A549 (cell line): ENCODE data around the gene XYLT1. TPM values are rescaled to one million over a fixed set of nuclear protein-coding genes. Genes with fewer than 3 reads are reported as not detected.

Experiments used
- ATAC-seq, 2 experiments: fragments of 200-7000 bp in 1 of 2; fragments of >200 bp in 1 of 2; cut with Nextera tagmentation in 1 of 2; cut with Tn5 transposase in 1 of 2; 3 replicates each; pipeline versions ENCODE4 v1.8.0 to v1.9.1; 2018 to 2020; ENCODE audit warnings: mild to moderate bottlenecking in 1 of 2, moderate library complexity in 1 of 2
- CTCF ChIA-PET: fragments of 300-600 bp; sonication (Branson Sonifier 250); formaldehyde crosslinking; extraction: SDS; loops from one replicate; lab custom pipeline; 2021; ENCODE audit warnings: antibody characterized with exemption, inconsistent platforms; lab: Yijun Ruan, JAX
- POLR2A ChIA-PET: fragments of 350-600 bp; formaldehyde crosslinking; extraction: SDS; loops from one replicate; lab custom pipeline; 2021; ENCODE audit warnings: antibody characterized with exemption, inconsistent platforms; lab: Yijun Ruan, JAX
- DNase-seq, 2 experiments: peaks; one replicate each; pipeline versions ENCODE4 v3.0.0 to v3.0.0-alpha.2; 2011 to 2016; ENCODE audit warnings: low read depth in 1 of 2, low spot score in 1 of 2
- FAIRE-seq: peaks from 2 replicates; lab custom pipeline; 2011; peaks lifted over from hg19 to GRCh38; lab: Jason Lieb, UNC
- H3K27ac ChIP-seq, 2 experiments: fragments of >200 bp; sonication (Bioruptor Twin); formaldehyde crosslinking; 3 replicates each; pipeline ENCODE4 v1.5.1; 2016 to 2017
- H3K4me1 ChIP-seq: fragments of >200 bp; sonication (Bioruptor Twin); formaldehyde crosslinking; 3 replicates; pipeline ENCODE4 v1.6.1; 2016
- H3K4me2 ChIP-seq: fragments of >200 bp; sonication (Bioruptor Twin); formaldehyde crosslinking; 3 replicates; pipeline ENCODE4 v1.6.1; 2016
- H3K4me3 ChIP-seq: fragments of >200 bp; sonication (Bioruptor Twin); formaldehyde crosslinking; 3 replicates; pipeline ENCODE4 v1.5.1; 2016
- H3K9me3 ChIP-seq: fragments of >200 bp; sonication (Bioruptor Twin); formaldehyde crosslinking; 3 replicates; pipeline ENCODE4 v1.6.1; 2016
- CBX2 ChIP-seq: fragments of 200-600 bp; sonication (generic); IDR thresholded peaks from 2 replicates; pipeline ENCODE4 v1.6.1; 2016; ENCODE audit warnings: low read depth, mild to moderate bottlenecking, borderline replicate concordance
- HEYL ChIP-seq: fragments of 250-450 bp; sonication (Bioruptor Pico); IDR thresholded peaks from 2 replicates; pipeline ENCODE4 v1.8.0; 2021; ENCODE audit warnings: mild to moderate bottlenecking, moderate library complexity
- HOXA7 ChIP-seq: fragments of 250-450 bp; sonication (Bioruptor Pico); IDR thresholded peaks from 2 replicates; pipeline ENCODE4 v1.5.0; 2020; ENCODE audit warnings: mild to moderate bottlenecking, moderate library complexity
- HOXB13 ChIP-seq: fragments of 250-450 bp; sonication (Bioruptor Pico); IDR thresholded peaks from 2 replicates; pipeline ENCODE4 v1.5.0; 2020; ENCODE audit warnings: low read depth, mild to moderate bottlenecking, moderate library complexity
- KDM1A ChIP-seq: fragments of 200-600 bp; sonication (generic); IDR thresholded peaks from 2 replicates; pipeline ENCODE4 v1.6.1; 2016; ENCODE audit warnings: low read depth, mild to moderate bottlenecking
- MAFK ChIP-seq: fragments of 450-650 bp; IDR thresholded peaks from 2 replicates; pipeline ENCODE4 v1.6.1; 2014; ENCODE audit not compliant: partially characterized antibody
- MAZ ChIP-seq: fragments of 150-350 bp; IDR thresholded peaks from 2 replicates; pipeline ENCODE4 v1.6.1; 2014; ENCODE audit warnings: antibody characterized with exemption, low read depth, low read length, borderline replicate concordance
- NPAS2 ChIP-seq: fragments of 250-450 bp; sonication (Bioruptor Pico); IDR thresholded peaks from 2 replicates; pipeline ENCODE4 v1.8.0; 2022; ENCODE audit warnings: mild to moderate bottlenecking, moderate library complexity, borderline replicate concordance
- NR3C1 ChIP-seq: fragments of >200 bp; sonication (Bioruptor Twin); formaldehyde crosslinking; IDR thresholded peaks from 3 replicates; pipeline ENCODE4 v1.6.1; 2017
- PHF8 ChIP-seq: fragments of 200-600 bp; sonication (generic); IDR thresholded peaks from 2 replicates; pipeline ENCODE4 v1.6.1; 2016; ENCODE audit warnings: low read depth, mild to moderate bottlenecking, antibody characterized with exemption, moderate library complexity, borderline replicate concordance
- POLR2AphosphoS2 ChIP-seq: conservative IDR thresholded peaks from 2 replicates; pipeline ENCODE4 v1.6.1; 2012; ENCODE audit warnings: low read length, improper control_type of control experiment, inconsistent platforms
- RFX5 ChIP-seq: fragments of 450-650 bp; IDR thresholded peaks from 2 replicates; pipeline ENCODE4 v1.7.1; 2014; ENCODE audit warnings: antibody characterized with exemption, mild to moderate bottlenecking, moderate library complexity
- SREBF2 ChIP-seq: fragments of 450-650 bp; IDR thresholded peaks from 2 replicates; pipeline ENCODE4 v1.6.1; 2014; ENCODE audit warnings: mild to moderate bottlenecking, moderate library complexity
- WGBS: methylation state at CpG from one replicate; pipeline ENCODE4 v1.1.6; 2017; ENCODE audit errors: missing lambda C conversion rate; 5-methylcytosine and 5-hydroxymethylcytosine counted together
- polyA plus RNA-seq, 4 experiments: library from polyadenylated mRNA; depleted of rRNA in 3 of 4; stranded (reverse); fragments of >200 nt; fragmentation: RNase III in 1 of 4; extraction: RNeasy Plus Mini Kit Qiagen cat#74134 plus additional on column Dnase treatment in 1 of 4; gene quantifications; 2 replicates in 3 of 4; 3 replicates in 1 of 4; pipeline ENCODE4 v1.2.3, GENCODE V29; 2011 to 2017
- TF ChIP-seq, protein P1 (sequence below): fragments of >200 bp; sonication (Bioruptor Twin); formaldehyde crosslinking; IDR thresholded peaks from 2 replicates; pipeline ENCODE4 v1.6.1; 2016
- TF ChIP-seq, protein P2 (sequence below): fragments of 200-600 bp; sonication (generic); IDR thresholded peaks from 2 replicates; pipeline ENCODE4 v1.6.1; 2016; ENCODE audit warnings: antibody characterized with exemption, mild to moderate bottlenecking, moderate library complexity
- TF ChIP-seq, protein P3 (sequence below): fragments of 250-450 bp; sonication (Bioruptor Pico); IDR thresholded peaks from 2 replicates; pipeline ENCODE4 v1.5.0; 2021; ENCODE audit warnings: mild to moderate bottlenecking, moderate library complexity, borderline replicate concordance
- TF ChIP-seq, protein P4 (sequence below): fragments of 150-350 bp; IDR thresholded peaks from 2 replicates; pipeline ENCODE4 v1.6.1; 2014; ENCODE audit warnings: low read depth, mild to moderate bottlenecking, low read length
- TF ChIP-seq, protein P5 (sequence below): fragments of 250-450 bp; sonication (Bioruptor Pico); IDR thresholded peaks from 2 replicates; pipeline ENCODE4 v1.5.0; 2020; ENCODE audit warnings: low read depth, mild to moderate bottlenecking, moderate library complexity

Gene XYLT1
- polyA plus RNA-seq, 2 of the 4 experiments (the other 2 are of a cell fraction): 0.78 to 0.88 TPM

DNA sequence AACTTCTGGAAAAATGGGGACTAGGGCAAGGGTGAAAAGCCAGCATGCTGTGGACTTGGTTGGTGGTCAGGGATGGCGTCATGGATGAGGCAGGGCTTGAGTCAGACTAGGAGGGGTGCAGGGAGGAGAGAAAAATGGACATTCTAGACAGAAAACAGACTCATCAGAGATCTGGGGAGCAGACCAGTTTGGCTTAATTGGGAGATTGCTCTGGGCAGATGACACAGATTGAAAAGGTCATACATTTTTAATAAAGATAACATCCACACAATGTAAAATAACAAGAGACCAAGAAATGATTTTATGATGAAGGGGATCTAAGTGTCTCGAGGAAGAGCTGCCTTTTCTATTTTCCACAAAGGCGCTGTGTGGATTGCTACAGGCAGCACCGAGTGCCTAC is 326.3 kb downstream of the XYLT1 start:
- H3K4me3 ChIP-seq: no peak overlapping the region
- H3K9me3 ChIP-seq: peaks cover 3% of the 10 kb centered on the region; the same call in 1 of the 3 replicates
- TF ChIP-seq PHF8: no peak
- no peak for TF ChIP-seq MAFK
- TF ChIP-seq HEYL (CRISPR knock-in tag): no peak
- TF ChIP-seq HOXB13 (CRISPR knock-in tag): no peak
- TF ChIP-seq, protein P1, sequence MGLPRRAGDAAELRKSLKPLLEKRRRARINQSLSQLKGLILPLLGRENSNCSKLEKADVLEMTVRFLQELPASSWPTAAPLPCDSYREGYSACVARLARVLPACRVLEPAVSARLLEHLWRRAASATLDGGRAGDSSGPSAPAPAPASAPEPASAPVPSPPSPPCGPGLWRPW: no peak
- TF ChIP-seq POLR2AphosphoS2: no peak
- TF ChIP-seq NR3C1: no peak
- no peak for TF ChIP-seq CBX2
- TF ChIP-seq, protein P2, sequence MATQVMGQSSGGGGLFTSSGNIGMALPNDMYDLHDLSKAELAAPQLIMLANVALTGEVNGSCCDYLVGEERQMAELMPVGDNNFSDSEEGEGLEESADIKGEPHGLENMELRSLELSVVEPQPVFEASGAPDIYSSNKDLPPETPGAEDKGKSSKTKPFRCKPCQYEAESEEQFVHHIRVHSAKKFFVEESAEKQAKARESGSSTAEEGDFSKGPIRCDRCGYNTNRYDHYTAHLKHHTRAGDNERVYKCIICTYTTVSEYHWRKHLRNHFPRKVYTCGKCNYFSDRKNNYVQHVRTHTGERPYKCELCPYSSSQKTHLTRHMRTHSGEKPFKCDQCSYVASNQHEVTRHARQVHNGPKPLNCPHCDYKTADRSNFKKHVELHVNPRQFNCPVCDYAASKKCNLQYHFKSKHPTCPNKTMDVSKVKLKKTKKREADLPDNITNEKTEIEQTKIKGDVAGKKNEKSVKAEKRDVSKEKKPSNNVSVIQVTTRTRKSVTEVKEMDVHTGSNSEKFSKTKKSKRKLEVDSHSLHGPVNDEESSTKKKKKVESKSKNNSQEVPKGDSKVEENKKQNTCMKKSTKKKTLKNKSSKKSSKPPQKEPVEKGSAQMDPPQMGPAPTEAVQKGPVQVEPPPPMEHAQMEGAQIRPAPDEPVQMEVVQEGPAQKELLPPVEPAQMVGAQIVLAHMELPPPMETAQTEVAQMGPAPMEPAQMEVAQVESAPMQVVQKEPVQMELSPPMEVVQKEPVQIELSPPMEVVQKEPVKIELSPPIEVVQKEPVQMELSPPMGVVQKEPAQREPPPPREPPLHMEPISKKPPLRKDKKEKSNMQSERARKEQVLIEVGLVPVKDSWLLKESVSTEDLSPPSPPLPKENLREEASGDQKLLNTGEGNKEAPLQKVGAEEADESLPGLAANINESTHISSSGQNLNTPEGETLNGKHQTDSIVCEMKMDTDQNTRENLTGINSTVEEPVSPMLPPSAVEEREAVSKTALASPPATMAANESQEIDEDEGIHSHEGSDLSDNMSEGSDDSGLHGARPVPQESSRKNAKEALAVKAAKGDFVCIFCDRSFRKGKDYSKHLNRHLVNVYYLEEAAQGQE: no peak
- TF ChIP-seq MAZ: no peak
- TF ChIP-seq, protein P3, sequence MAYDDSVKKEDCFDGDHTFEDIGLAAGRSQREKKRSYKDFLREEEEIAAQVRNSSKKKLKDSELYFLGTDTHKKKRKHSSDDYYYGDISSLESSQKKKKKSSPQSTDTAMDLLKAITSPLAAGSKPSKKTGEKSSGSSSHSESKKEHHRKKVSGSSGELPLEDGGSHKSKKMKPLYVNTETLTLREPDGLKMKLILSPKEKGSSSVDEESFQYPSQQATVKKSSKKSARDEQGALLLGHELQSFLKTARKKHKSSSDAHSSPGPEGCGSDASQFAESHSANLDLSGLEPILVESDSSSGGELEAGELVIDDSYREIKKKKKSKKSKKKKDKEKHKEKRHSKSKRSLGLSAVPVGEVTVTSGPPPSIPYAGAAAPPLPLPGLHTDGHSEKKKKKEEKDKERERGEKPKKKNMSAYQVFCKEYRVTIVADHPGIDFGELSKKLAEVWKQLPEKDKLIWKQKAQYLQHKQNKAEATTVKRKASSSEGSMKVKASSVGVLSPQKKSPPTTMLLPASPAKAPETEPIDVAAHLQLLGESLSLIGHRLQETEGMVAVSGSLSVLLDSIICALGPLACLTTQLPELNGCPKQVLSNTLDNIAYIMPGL (CRISPR knock-in tag): no peak
- TF ChIP-seq, protein P4, sequence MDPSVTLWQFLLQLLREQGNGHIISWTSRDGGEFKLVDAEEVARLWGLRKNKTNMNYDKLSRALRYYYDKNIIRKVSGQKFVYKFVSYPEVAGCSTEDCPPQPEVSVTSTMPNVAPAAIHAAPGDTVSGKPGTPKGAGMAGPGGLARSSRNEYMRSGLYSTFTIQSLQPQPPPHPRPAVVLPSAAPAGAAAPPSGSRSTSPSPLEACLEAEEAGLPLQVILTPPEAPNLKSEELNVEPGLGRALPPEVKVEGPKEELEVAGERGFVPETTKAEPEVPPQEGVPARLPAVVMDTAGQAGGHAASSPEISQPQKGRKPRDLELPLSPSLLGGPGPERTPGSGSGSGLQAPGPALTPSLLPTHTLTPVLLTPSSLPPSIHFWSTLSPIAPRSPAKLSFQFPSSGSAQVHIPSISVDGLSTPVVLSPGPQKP: no peak
- TF ChIP-seq, protein P5, sequence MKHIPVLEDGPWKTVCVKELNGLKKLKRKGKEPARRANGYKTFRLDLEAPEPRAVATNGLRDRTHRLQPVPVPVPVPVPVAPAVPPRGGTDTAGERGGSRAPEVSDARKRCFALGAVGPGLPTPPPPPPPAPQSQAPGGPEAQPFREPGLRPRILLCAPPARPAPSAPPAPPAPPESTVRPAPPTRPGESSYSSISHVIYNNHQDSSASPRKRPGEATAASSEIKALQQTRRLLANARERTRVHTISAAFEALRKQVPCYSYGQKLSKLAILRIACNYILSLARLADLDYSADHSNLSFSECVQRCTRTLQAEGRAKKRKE (CRISPR knock-in tag): no peak
- no peak for TF ChIP-seq NPAS2 (CRISPR knock-in tag)
- no peak for TF ChIP-seq HOXA7 (CRISPR knock-in tag)
- TF ChIP-seq KDM1A: no peak
- TF ChIP-seq SREBF2: no peak
- no peak for TF ChIP-seq RFX5
- FAIRE-seq (no peak), ATAC-seq (no peak), DNase-seq (no peak)
- CTCF ChIA-PET: no interaction called here
- no peaks in the 10 kb centered on the region for H3K4me1 ChIP-seq
- H3K27ac ChIP-seq: no peak overlapping the region
- no peak overlapping the region for H3K4me2 ChIP-seq
- 13% methylated on average over 4 of the region's 4 CpGs for WGBS
- POLR2A ChIA-PET: no interaction called here
